Placental epithelial cell (primary cell): Measurements from ENCODE around the gene ECSIT. TPM values are rescaled to one million over a fixed set of nuclear protein-coding genes. Genes with fewer than 3 reads are reported as not detected.

ENCODE experiments used
- small RNA-seq: library from RNA; depleted of rRNA; stranded (forward); fragments of <200 nt; gene quantifications from one replicate; pipeline ENCODE3, GENCODE V24; 2012
- total RNA-seq: library from RNA; depleted of rRNA; stranded (reverse); fragments of >200 nt; gene quantifications from 2 replicates; pipeline ENCODE4 v1.2.3, GENCODE V29; 2012

ECSIT gene, protein sequence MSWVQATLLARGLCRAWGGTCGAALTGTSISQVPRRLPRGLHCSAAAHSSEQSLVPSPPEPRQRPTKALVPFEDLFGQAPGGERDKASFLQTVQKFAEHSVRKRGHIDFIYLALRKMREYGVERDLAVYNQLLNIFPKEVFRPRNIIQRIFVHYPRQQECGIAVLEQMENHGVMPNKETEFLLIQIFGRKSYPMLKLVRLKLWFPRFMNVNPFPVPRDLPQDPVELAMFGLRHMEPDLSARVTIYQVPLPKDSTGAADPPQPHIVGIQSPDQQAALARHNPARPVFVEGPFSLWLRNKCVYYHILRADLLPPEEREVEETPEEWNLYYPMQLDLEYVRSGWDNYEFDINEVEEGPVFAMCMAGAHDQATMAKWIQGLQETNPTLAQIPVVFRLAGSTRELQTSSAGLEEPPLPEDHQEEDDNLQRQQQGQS
- total RNA-seq, result 52.6 and 78.1 TPM in 2 replicates

DNA sequence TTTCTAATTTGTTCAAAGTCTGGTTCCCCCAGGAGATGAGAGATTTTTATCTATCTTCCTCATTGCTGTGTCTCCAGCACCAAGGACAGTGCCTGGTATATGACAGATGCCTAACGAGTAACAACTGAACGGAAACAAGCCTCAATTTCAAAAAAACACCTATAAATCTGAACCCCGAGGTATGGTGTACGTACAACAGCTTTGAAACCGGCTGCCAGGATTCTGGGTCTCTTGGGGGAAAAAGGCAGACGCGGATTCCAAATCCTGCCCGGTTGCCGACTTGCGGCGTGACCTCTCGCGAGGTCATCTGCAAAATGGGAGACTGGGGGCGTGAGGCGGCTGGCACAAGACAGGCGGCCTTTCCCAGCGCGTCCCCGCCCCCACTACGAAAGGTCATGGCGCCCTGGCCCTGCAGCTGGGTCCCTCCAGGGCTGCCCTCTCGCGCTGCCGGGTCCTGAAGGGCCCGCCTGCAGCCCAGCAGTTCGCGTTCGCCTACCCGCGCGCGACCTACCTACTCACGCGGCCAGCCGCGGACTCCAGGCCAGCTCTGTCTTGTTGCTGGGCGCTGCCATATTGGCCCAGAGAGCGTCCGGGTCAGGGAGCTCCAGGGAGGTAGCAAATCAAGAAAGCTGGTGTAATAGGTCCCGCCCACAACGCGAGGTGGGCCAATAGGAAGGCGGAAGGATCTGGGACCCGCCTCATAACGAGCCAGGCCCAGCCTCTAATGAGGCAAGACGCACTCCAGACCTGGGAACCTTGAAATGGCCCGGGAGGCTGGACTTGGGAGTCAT, at the start of gene ECSIT:
ECSIT (minus strand) TSS at position 584 of the 791 bp plus-strand sequence. CDS start 9,964 bp downstream, outside the sequence.

DNA sequence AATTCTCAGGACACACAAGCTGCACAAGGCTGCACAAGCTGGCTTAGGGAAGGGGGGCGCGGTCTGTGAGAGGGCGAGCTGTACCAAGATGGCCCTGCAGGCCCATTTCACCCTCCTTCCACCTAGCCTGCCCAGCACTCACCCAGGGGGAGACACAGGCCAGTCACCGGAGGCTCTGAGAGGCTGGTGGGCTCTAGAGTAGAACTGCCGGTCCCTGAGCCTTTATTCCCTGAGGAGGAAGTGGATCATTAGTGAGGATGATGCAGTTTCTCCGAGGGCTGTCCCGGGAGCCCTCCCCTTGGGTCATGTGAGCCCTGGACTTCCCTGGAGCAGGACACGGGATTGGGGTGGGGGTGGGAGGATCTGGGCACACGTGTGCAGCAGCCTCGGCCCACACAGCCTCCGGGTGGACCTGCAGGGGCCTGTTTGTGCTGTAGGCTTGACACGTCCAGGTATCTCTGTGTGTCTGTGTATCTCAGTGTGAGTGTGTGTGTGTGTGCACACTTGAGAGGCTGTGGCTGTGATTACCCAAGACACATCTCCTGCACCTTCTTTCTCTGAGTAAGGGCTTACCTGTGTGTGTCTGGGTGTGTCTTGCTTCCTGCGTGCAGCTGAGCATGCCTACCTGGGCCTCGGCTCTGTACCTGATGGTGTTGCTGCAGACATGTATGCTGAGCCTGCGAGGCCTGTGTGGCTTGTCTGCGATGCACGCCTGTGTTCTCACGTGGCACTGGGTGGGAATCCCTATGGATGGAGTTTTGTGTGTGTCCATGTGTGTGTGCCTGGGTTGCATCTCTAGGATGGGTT, 48.7 kb upstream of the ECSIT start, which contains the start of gene ACP5:
ACP5 (minus strand) TSS at position 195 of the 807 bp plus-strand sequence. CDS start 328 bp downstream, outside the sequence.

DNA sequence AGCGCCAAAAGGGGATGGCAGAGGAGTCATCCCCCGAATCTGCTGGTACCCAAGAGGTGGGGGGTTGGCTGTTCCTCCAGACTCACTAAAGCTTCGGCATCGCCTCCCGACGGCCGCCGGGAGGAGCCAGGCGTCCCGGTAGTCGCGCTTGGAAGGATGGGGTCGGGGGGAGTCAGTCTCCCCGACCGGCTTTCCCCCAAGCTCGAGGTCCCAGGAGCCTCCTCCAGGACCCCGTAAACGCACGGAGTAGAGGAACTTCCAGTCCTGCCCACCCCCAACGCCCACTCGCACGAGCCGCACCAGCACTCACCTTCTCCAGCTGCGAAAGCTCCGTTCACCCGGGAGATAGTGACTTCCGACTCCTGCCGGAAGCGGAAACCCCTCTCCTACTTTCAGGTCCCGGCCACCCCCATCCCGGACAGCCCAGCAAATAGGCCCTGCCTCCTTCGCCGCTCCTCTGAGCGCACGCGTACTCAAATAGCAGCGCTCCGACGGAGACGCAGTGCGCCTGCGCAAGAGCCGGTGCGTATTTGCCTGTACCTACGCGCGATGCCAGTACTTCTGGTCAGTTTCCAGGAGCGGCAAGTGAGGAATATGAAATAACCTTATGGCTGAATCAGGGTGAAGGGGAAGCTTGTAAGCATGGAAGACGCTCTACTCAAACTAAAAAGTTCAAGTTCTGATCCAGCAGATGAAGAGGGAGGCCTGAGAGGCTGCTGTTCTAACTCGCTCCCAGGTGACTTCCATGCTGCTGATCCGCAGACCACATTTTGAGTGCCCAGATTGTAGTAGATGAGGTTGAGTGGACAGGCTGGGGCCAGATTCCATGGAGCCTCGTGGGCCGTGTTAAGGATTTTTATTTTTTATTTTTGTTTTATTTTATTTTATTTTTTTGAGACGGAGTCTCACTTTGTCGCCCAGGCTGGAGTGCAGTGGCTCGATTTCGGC, 30.2 kb upstream of the ECSIT start, which contains the start of gene ELOF1:
ELOF1 (minus strand) TSS at position 350 of the 948 bp plus-strand sequence. CDS start 4,883 bp downstream, outside the sequence.

DNA sequence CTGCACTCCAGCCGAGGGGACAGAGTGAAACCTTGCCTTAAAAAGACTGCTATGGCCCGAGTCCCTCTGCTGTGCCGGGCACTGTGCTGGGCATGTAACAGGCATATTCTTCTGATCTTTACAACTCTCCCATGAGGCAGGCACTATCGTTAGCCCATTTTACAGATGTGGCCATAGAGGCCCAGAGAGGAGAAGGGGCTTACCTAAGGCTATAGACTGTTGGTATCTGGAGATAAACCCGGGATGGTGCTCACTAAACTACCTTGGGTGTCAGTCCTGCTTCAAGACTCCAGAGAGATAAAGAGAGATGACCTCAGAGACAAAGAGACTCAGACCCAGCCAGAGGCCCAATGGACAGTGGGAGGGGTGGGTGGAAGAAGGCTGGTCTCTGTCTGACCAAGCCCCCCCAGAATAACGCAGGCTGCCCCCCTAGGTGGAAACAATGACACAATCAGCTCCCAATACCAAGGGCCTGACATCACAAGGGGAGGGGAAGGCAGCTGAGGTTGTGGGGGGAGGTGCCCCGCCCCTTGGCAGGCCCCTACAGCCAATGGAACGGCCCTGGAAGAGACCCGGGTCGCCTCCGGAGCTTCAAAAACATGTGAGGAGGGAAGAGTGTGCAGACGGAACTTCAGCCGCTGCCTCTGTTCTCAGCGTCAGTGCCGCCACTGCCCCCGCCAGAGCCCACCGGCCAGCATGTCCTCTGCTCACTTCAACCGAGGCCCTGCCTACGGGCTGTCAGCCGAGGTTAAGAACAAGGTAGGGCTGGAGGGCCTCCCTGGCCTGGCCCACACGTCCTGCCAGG, 9.5 kb upstream of the ECSIT start, which contains the start of gene CNN1:
CNN1 (plus strand) TSS at position 620 of the 805 bp plus-strand sequence; CDS start at position 697, 77 bp downstream.

DNA sequence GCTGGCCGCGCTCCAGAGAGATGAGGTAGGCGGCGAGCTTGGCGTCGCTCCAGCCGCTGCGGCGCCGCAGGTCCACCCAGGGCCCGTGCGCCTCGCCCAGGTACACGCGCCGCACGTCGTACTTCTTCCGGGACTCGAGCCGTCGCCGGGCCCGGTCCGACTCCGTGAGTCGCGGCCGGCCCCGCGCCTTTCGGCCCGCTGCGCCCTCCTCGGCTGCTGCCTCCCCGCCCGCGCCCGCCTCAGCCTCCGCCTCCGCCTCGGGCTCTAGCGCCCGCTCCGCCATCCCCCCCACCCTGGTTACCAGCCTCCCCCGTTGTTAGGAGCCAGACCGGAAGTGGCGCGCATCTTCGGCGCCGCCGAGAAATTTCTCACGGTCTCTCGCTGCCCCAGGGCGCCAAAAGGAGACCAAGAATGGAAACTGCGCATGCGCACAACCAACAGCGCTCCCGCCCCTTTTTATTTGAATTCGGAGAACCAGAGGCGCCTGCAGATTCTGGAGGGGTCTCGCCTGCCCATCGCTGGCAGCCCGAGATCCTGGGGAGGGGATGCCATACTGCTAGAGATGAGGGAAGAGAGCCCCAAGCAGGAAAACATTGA, 23.3 kb downstream of the ECSIT start, which contains the start of gene ZNF653:
ZNF653 (minus strand) TSS at position 336 of the 597 bp plus-strand sequence; CDS start at position 283, 53 bp downstream.

DNA sequence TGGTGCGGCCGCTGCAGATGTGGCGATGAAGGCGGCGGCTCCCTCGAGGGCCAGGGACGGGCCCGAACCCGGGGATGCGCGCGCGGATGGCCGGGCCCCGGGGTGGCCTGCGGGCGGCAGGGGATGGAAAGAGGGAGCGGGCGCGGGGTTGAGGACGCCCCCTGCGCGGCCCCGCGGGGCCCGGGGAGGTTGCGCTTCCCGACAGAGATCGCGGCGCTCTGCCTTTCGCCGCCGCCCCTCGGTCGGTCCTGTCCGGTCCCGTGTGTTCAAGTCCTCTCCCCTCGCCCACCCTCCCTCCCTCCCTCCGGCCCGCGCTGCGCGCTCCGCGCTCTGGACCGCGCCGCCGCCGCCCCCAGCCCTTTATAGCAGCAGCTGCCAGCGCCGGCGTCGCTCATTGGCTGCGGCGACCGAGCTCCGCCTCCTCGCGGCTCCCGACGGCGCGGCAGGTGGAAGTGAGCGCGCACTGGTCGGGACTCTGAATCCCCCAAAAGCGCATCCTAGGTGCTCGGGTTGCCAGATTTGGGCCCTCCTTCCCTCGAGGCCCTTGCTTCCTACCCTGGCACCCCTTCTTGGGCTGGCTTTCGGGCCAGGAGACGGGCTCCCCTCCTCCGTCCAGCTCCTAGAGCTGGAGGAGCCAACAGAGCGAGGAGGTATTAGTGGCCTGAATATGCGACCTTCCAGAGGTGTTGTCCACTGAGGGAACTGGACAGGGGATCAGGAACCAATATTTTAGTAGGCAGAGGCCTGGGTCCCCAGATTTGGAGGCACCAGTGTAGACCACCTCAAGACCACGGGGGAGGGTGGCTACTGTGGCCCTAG, 48.0 kb downstream of the ECSIT start, which contains the start of gene ELAVL3:
ELAVL3 (minus strand) TSS at position 332 of the 819 bp plus-strand sequence. CDS start 438 bp downstream, outside the sequence.

Small RNAs within 50 kb of the gene (small RNA-seq; reads per million reads assigned to genes)
- gene MIR7974 (not detected), gene RN7SL833P (not detected)

Other genes starting within 250 kb of the ECSIT start
- not detected in 2 replicates for gene TSPAN16, start 233.0 kb downstream of the ECSIT start, total RNA-seq
- gene RAB3D, start 189.5 kb downstream of the ECSIT start, total RNA-seq, result 29.8 and 39.9 TPM in 2 replicates
- gene TMEM205, start 182.9 kb downstream of the ECSIT start, total RNA-seq, result 82.8 and 118 TPM in 2 replicates
- 14.9 and 15.3 TPM in 2 replicates for gene CCDC159, start 182.6 kb downstream of the ECSIT start, total RNA-seq
- 14.1 and 15.9 TPM in 2 replicates for gene PLPPR2, start 173.7 kb downstream of the ECSIT start, total RNA-seq
- 1.8 and 2.7 TPM in 2 replicates for gene SWSAP1, start 154.5 kb downstream of the ECSIT start, total RNA-seq
- gene EPOR, start 144.8 kb downstream of the ECSIT start, total RNA-seq, result 1.6 and 2.4 TPM in 2 replicates
- gene RGL3, start 109.8 kb downstream of the ECSIT start, total RNA-seq, result 2.4 TPM in 1 of 2 replicates, not detected in the other
- under 0.01 TPM in 1 of 2 replicates, not detected in the other for gene ODAD3, start 94.0 kb downstream of the ECSIT start, total RNA-seq
- 124 and 132 TPM in 2 replicates for gene PRKCSH, start 93.5 kb downstream of the ECSIT start, total RNA-seq
- gene ELAVL3, start 48.1 kb downstream of the ECSIT start, total RNA-seq, result not detected in 2 replicates
- gene ZNF653, start 23.3 kb downstream of the ECSIT start, total RNA-seq, result 6.7 and 8.0 TPM in 2 replicates
- 4.7 and 10.7 TPM in 2 replicates for gene CNN1, start 9.7 kb upstream of the ECSIT start, total RNA-seq
- gene ELOF1, start 30.1 kb upstream of the ECSIT start, total RNA-seq, result 14.9 and 36.8 TPM in 2 replicates
- gene ACP5, start 48.5 kb upstream of the ECSIT start, total RNA-seq, result 0.79 and 2.1 TPM in 2 replicates
- gene ZNF627, start 68.3 kb upstream of the ECSIT start, total RNA-seq, result 20.5 and 23.9 TPM in 2 replicates
- 18.7 and 29.4 TPM in 2 replicates for gene ZNF823, start 209.8 kb upstream of the ECSIT start, total RNA-seq
- gene ZNF441, start 237.9 kb upstream of the ECSIT start, total RNA-seq, result 9.1 and 10.2 TPM in 2 replicates